Kidney epithelial cell (primary cell): ENCODE results near the gene CDK7. TPM values are rescaled to one million over a fixed set of nuclear protein-coding genes. Genes with fewer than 3 reads are reported as not detected.
"Not testable (repeated sequence)": the region's sequence is repeated elsewhere in the genome, so short reads cannot be mapped to it uniquely, and the experiment has no call there.

ENCODE experiments used
- DNase-seq: peaks from one replicate; pipeline ENCODE4 v3.0.0-alpha.2; 2010; ENCODE audit warnings: low read depth
- H3K27me3 ChIP-seq: 2 replicates; pipeline ENCODE4 v1.6.0; 2011; ENCODE audit warnings: low read length; ENCODE audit not compliant: control insufficient read depth, insufficient read depth
- H3K36me3 ChIP-seq: 2 replicates; pipeline ENCODE4 v1.5.1; 2011; ENCODE audit warnings: low read length; ENCODE audit not compliant: control insufficient read depth, insufficient read depth
- H3K4me3 ChIP-seq: 2 replicates; pipeline ENCODE4 v1.5.1; 2011; ENCODE audit warnings: low read depth, mild to moderate bottlenecking, control low read depth, low read length
- total RNA-seq: library from RNA; depleted of rRNA; stranded (reverse); fragments of >200 nt; gene quantifications from 2 replicates; pipeline ENCODE4 v1.2.3, GENCODE V29; 2015
- TF ChIP-seq, protein P1 (sequence below): IDR thresholded peaks from 2 replicates; pipeline ENCODE4 v1.5.1; 2011; ENCODE audit warnings: mild to moderate bottlenecking, moderate library complexity, low read length, control low read depth, inconsistent platforms; ENCODE audit not compliant: insufficient read depth, poor library complexity, severe bottlenecking

Gene CDK7
- total RNA-seq, 1 donor from 2014 or later: 50.3 TPM

DNA sequence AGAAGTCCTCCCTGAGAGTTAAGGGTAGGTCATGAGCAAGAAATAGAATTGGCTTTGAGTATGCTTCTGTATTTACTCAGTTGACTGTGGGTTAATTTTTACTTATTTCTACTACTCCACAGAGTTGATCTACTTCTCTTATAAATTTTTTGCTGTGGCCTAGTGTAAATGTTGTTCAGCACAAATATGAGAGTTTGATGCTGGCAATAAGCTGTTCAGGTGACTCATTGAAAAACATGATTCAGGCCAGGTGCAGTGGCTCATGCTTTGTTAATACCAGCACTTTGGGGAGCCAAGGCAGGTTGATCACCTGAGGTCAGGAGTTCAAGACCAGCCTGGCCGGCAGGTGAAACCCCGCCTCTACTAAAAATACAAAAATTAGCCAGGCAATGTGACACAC, 4.5 kb upstream of the CDK7 start:
- TF ChIP-seq, protein P1, sequence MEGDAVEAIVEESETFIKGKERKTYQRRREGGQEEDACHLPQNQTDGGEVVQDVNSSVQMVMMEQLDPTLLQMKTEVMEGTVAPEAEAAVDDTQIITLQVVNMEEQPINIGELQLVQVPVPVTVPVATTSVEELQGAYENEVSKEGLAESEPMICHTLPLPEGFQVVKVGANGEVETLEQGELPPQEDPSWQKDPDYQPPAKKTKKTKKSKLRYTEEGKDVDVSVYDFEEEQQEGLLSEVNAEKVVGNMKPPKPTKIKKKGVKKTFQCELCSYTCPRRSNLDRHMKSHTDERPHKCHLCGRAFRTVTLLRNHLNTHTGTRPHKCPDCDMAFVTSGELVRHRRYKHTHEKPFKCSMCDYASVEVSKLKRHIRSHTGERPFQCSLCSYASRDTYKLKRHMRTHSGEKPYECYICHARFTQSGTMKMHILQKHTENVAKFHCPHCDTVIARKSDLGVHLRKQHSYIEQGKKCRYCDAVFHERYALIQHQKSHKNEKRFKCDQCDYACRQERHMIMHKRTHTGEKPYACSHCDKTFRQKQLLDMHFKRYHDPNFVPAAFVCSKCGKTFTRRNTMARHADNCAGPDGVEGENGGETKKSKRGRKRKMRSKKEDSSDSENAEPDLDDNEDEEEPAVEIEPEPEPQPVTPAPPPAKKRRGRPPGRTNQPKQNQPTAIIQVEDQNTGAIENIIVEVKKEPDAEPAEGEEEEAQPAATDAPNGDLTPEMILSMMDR: no peak
- H3K27me3 ChIP-seq: no peaks in the 10 kb centered on the region
- H3K4me3 ChIP-seq: no peak overlapping the region
- no peak for DNase-seq
- H3K36me3 ChIP-seq: no peaks in the 10 kb centered on the region

DNA sequence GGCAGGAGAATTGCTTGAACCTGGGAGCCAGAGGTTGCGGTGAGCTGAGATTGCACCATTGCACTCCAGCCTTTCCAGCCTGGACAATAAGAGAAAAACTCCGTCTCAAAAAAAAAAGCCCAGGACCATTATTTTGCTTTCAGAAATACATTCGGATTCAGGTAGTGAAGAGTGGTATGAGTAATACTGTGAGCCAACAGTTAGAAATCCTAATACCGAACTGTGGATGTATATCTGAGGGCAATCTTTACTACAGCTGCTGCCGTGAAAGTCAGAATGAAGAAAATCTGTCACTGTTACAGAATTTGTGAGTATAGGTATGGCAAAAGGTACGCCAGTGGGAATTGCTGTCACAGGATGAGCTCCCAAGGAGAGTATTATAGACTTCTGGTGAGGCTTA, 3.4 kb upstream of the CDK7 start:
- H3K27me3 ChIP-seq: no peaks in the 10 kb centered on the region
- TF ChIP-seq, protein P1: no peak
- no peak for DNase-seq
- H3K36me3 ChIP-seq: no peaks in the 10 kb centered on the region
- no peak overlapping the region for H3K4me3 ChIP-seq

DNA sequence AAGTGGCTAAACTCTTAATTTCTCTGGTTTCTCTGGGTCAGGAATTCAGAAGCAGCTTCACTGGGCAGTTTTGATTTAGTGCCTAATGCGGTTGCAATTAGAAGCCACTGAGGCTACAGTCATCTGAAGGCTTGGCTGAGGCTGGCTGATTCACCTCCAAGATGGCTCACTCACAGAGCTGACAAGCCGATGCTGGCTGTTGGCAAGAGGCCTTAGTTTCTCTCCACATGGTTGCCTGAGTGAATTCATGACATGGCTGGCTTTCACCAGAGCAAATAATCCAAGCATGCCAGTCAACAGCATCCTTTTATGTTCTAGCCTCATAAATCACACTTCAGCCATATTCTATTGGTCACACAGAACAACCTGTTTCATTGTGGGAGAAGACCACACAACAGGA, 2.8 kb upstream of the CDK7 start:
- H3K27me3 ChIP-seq: no peaks in the 10 kb centered on the region
- no peak for DNase-seq
- H3K36me3 ChIP-seq: no peaks in the 10 kb centered on the region
- H3K4me3 ChIP-seq: no peak overlapping the region
- TF ChIP-seq, protein P1: no peak

DNA sequence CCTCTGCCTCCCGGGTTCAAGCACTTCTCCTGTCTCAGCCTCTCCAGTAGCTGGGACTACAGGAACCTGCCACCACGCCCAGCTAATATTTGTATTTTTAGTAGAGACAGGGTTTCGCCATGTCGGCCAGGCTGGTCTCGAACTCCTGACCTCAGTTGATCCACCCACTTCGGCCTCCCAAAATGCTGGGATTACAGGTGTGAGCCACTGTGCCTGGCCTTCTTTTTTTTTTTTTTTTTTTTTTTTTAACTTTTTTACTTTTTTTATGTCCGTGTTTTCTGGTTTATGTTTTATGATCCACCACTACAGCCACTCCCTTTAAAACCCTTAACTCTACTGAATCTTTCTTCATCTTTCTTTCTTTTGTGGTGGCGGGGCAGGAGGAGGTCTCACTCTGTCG, 2.0 kb downstream of the CDK7 start:
- H3K27me3 ChIP-seq, DNase-seq, H3K36me3 ChIP-seq, H3K4me3 ChIP-seq: not testable (repeated sequence)

DNA sequence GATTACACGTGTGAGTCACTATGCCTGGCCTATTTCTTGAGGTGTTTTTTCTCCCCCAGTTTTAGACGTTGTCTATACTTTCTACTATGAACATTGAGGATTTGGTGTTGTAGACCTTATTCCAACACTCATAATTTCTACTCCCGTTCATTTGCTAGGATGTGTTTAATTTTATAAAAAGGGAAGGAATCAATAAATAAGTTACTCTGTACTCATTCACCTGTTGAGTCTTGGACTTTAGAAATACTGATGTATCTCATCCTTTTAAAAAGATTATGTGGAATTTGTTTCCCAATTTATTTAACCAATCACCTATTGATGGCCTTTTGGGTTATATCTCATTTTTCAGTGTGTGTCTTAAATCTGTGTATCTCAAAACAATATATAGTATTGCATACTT, 3.2 kb downstream of the CDK7 start:
- DNase-seq: no peak
- no peaks in the 10 kb centered on the region for H3K27me3 ChIP-seq
- no peaks in the 10 kb centered on the region for H3K36me3 ChIP-seq
- TF ChIP-seq, protein P1: no peak
- H3K4me3 ChIP-seq: no peak overlapping the region

DNA sequence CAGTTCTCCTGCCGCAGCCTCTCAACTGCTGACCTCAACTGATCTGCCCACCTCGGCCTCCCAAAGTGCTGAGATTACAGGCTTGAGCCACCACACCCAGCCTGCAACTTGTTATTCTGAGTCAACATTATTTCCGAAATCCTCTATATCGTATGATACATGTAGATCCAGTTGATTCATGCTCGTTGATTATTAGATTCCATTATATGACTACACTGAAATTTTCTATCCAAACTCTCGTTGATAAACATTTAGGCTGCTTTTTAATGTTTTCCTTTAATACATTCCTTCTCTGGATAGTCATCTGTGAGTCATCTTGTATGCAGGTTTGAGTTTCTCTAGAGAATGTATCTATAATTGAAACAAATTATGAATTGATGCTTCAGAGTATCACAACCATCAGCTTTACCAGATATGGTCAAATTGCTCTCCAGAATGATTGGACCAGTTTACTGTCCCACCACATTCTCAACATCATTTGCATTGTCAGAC, 4.1 kb downstream of the CDK7 start:
- H3K27me3 ChIP-seq: no peaks in the 10 kb centered on the region
- DNase-seq: no peak
- TF ChIP-seq, protein P1: no peak
- H3K4me3 ChIP-seq: no peak overlapping the region
- H3K36me3 ChIP-seq: no peaks in the 10 kb centered on the region
